Measurements from ENCODE around the gene ARID4B. TPM values are rescaled to one million over a fixed set of nuclear protein-coding genes. Genes with fewer than 3 reads are reported as not detected.

Gene ARID4B
- total and polyA plus RNA-seq, 2 of the 13 experiments (the other 11 are each of a cell fraction or from before 2014, with no cell fraction given) = 9.7 to 24.6 TPM

GRCh38 chr1:235160957-235161684, 166.9 kb downstream of the ARID4B start, which contains the start of gene RBM34 (continued):
- TF ChIP-seq ZBTB43 (CRISPR knock-in tag; conservative IDR thresholded peaks at IDR 0.05) (peak; percentile 91), ZNF781 (CRISPR knock-in tag; IDR thresholded peaks at IDR 0.05; ENCODE audit: borderline replicate concordance, not compliant biosample characterization) (peak; percentile 93), MYNN (CRISPR knock-in tag; IDR thresholded peaks at IDR 0.05; ENCODE audit: low read depth) (peak; percentile 60; the same call in 1 of the 2 replicates), ZNF607 (CRISPR knock-in tag; IDR thresholded peaks at IDR 0.05; ENCODE audit: borderline replicate concordance) (peak; percentile 91), XBP1 (CRISPR knock-in tag; IDR thresholded peaks at IDR 0.05) (peak; percentile 86; the same call in 1 of the 2 replicates), ZNF691 (CRISPR knock-in tag; IDR thresholded peaks at IDR 0.05; ENCODE audit: borderline replicate concordance, low read depth) (no peak; the same call in 1 of the 2 replicates), NFIB (CRISPR knock-in tag; IDR thresholded peaks at IDR 0.05; ENCODE audit: borderline replicate concordance) (no peak), SOX13 (IDR thresholded peaks at IDR 0.05) (no peak), SOX13 (CRISPR knock-in tag; conservative IDR thresholded peaks at IDR 0.05 in 1 of 2, IDR thresholded peaks at IDR 0.05 in 1 of 2) (peak in 1 of 2 experiments; percentile 26; a peak in 2 of 4 replicates), KLF11 (CRISPR knock-in tag; IDR thresholded peaks at IDR 0.05) (peak; percentile 94), ZNF460 (CRISPR knock-in tag; IDR thresholded peaks at IDR 0.05; ENCODE audit: borderline replicate concordance) (no peak), ETS1 (CRISPR knock-in tag; IDR thresholded peaks at IDR 0.05) (no peak), ARNT2 (CRISPR knock-in tag; IDR thresholded peaks at IDR 0.05; ENCODE audit: low read depth) (peak; percentile 93), DDIT3 (CRISPR knock-in tag; IDR thresholded peaks at IDR 0.05) (no peak), PHF20 (CRISPR knock-in tag; IDR thresholded peaks at IDR 0.05) (peak; percentile 90), CHD4 (IDR thresholded peaks at IDR 0.05; ENCODE audit: borderline replicate concordance, low read length) (no peak), MATR3 (CRISPR knock-in tag; IDR thresholded peaks at IDR 0.05) (no peak), KAT2B (IDR thresholded peaks at IDR 0.05; ENCODE audit: borderline replicate concordance, low read depth, low read length) (no peak), ZNF879 (CRISPR knock-in tag; IDR thresholded peaks at IDR 0.05) (peak; percentile 92; the same call in 1 of the 2 replicates)
- TF ChIP-seq, protein P1, sequence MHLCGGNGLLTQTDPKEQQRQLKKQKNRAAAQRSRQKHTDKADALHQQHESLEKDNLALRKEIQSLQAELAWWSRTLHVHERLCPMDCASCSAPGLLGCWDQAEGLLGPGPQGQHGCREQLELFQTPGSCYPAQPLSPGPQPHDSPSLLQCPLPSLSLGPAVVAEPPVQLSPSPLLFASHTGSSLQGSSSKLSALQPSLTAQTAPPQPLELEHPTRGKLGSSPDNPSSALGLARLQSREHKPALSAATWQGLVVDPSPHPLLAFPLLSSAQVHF (CRISPR knock-in tag; IDR thresholded peaks at IDR 0.05) = no peak
- TF ChIP-seq, protein P2, sequence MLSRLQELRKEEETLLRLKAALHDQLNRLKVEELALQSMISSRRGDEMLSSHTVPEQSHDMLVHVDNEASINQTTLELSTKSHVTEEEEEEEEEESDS (CRISPR knock-in tag; IDR thresholded peaks at IDR 0.05; ENCODE audit: borderline replicate concordance) = no peak; the same call in 1 of the 2 replicates
- TF ChIP-seq, protein P3, sequence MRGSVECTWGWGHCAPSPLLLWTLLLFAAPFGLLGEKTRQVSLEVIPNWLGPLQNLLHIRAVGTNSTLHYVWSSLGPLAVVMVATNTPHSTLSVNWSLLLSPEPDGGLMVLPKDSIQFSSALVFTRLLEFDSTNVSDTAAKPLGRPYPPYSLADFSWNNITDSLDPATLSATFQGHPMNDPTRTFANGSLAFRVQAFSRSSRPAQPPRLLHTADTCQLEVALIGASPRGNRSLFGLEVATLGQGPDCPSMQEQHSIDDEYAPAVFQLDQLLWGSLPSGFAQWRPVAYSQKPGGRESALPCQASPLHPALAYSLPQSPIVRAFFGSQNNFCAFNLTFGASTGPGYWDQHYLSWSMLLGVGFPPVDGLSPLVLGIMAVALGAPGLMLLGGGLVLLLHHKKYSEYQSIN (CRISPR knock-in tag; IDR thresholded peaks at IDR 0.05; ENCODE audit: borderline replicate concordance) = no peak

Measured in HepG2 (cell line).